ENCODE data around the gene HLCS. TPM values are rescaled to one million over a fixed set of nuclear protein-coding genes. Genes with fewer than 3 reads are reported as not detected.

Gene HLCS
- total and polyA plus RNA-seq, 10 of the 15 experiments (the other 5 are each of a cell fraction or from before 2014, with no cell fraction given), result 1.5 to 12.7 (median 9.6) TPM

GRCh38 chr21:36863260-36863659, 103.2 kb downstream of the HLCS start:
- intact Hi-C loops (cut with micrococcal nuclease; ENCODE audit: unreplicated experiment), result no loop called here
- no peak for DNase-seq (ENCODE audit: low read depth, low spot score)
- ChIA-PET POLR2A (no interaction called here), RAD21 (ENCODE audit: unreplicated experiment) (no interaction called here), SMC1A (ENCODE audit: uncharacterized antibody, unreplicated experiment) (no interaction called here), CTCF (interaction anchor here (3.5 kb wide), 1 partner anchor 9 kb away, joined by 12 read pairs; no protein-coding TSS in a partner anchor)
- no peak overlapping the region for H3K27ac ChIP-seq (ENCODE audit: control insufficient read depth, insufficient read depth)
- in situ Hi-C loops (cut with MboI), result no loop called here
- no peaks in the 10 kb centered on the region for H4K20me1 ChIP-seq (ENCODE audit: control insufficient read depth, insufficient read depth)
- no peaks in the 10 kb centered on the region for H3K79me2 ChIP-seq (ENCODE audit: control insufficient read depth, insufficient read depth, low read length)
- H2AFZ ChIP-seq (ENCODE audit: control insufficient read depth, low read depth, low read length), result no peak overlapping the region
- ATAC-seq, result no peak
- 83% methylated on average over 4 of the region's 4 CpGs for WGBS (ENCODE audit: insufficient coverage, insufficient replicate concordance, low lambda C conversion rate, missing lambda C conversion rate)
- BruUV-seq (replicated peaks), result no TSS peak
- no peak overlapping the region for H3K9ac ChIP-seq (ENCODE audit: control insufficient read depth, insufficient read depth, low read length)
- H3K27me3 ChIP-seq (replicated peaks in 1 of 2; ENCODE audit: control insufficient read depth in 2 of 2, insufficient read depth in 2 of 2, low read length in 1 of 2), result no peaks in the 10 kb centered on the region
- TF ChIP-seq NR2F1 (conservative IDR thresholded peaks at IDR 0.05) (no peak), SUZ12 (IDR thresholded peaks at IDR 0.05; ENCODE audit: unreplicated experiment) (no peak), KDM1A (IDR thresholded peaks at IDR 0.05; ENCODE audit: borderline replicate concordance) (no peak), CREM (IDR thresholded peaks at IDR 0.05; ENCODE audit: low read depth) (no peak), CBX5 (IDR thresholded peaks at IDR 0.05; ENCODE audit: low read depth) (no peak)
- no peak for FAIRE-seq
- no peaks in the 10 kb centered on the region for H3K36me3 ChIP-seq (ENCODE audit: control insufficient read depth in 2 of 2, insufficient read depth in 2 of 2, low read length in 1 of 2)
- H3K4me2 ChIP-seq (ENCODE audit: control insufficient read depth, insufficient read depth), result no peak overlapping the region
- H3K4me1 ChIP-seq (ENCODE audit: control insufficient read depth, insufficient read depth, low read length), result peaks cover 13% of the 10 kb centered on the region; the same call in 1 of the 2 replicates
- H3K4me3 ChIP-seq, result no peak overlapping the region
- no peaks in the 10 kb centered on the region for H3K9me3 ChIP-seq (replicated peaks; ENCODE audit: control insufficient read depth, insufficient read depth, low read length)

- BruUV-seq (replicated peaks), result no TSS peak
- Histone ChIP-seq H3K9me3 (replicated peaks; ENCODE audit: control insufficient read depth, insufficient read depth, low read length) (no peaks in the 10 kb centered on the region), H3K36me3 (ENCODE audit: control insufficient read depth in 2 of 2, insufficient read depth in 2 of 2, low read length in 1 of 2) (no peaks in the 10 kb centered on the region), H3K4me3 (no peak overlapping the region), H3K4me1 (ENCODE audit: control insufficient read depth, insufficient read depth, low read length) (peaks cover 13% of the 10 kb centered on the region; the same call in 1 of the 2 replicates), H3K79me2 (ENCODE audit: control insufficient read depth, insufficient read depth, low read length) (no peaks in the 10 kb centered on the region), H2AFZ (ENCODE audit: control insufficient read depth, low read depth, low read length) (no peak overlapping the region), H3K27ac (ENCODE audit: control insufficient read depth, insufficient read depth) (no peak overlapping the region), H3K4me2 (ENCODE audit: control insufficient read depth, insufficient read depth) (no peak overlapping the region), H3K9ac (ENCODE audit: control insufficient read depth, insufficient read depth, low read length) (no peak overlapping the region), H3K27me3 (replicated peaks in 1 of 2; ENCODE audit: control insufficient read depth in 2 of 2, insufficient read depth in 2 of 2, low read length in 1 of 2) (no peaks in the 10 kb centered on the region), H4K20me1 (ENCODE audit: control insufficient read depth, insufficient read depth) (no peaks in the 10 kb centered on the region)
- ChIA-PET CTCF (no interaction called here), SMC1A (ENCODE audit: uncharacterized antibody, unreplicated experiment) (no interaction called here), RAD21 (ENCODE audit: unreplicated experiment) (no interaction called here), POLR2A (no interaction called here)
- 83% methylated on average over 4 of the region's 4 CpGs for WGBS (ENCODE audit: insufficient coverage, insufficient replicate concordance, low lambda C conversion rate, missing lambda C conversion rate)
- DNase-seq (ENCODE audit: low read depth, low spot score) (no peak), ATAC-seq (no peak), FAIRE-seq (no peak)
- intact Hi-C loops (cut with micrococcal nuclease; ENCODE audit: unreplicated experiment) (no loop called here), in situ Hi-C loops (cut with MboI) (no loop called here)
- TF ChIP-seq BCL3 (IDR thresholded peaks at IDR 0.05; ENCODE audit: borderline replicate concordance, insufficient read depth, low read depth, low read length, poor library complexity, severe bottlenecking) (no peak), SRF (IDR thresholded peaks at IDR 0.05; ENCODE audit: low read depth in 2 of 2, low read length in 2 of 2) (no peak), E2F8 (IDR thresholded peaks at IDR 0.05; ENCODE audit: low read depth, partially characterized antibody) (no peak), MEF2B (IDR thresholded peaks at IDR 0.05; ENCODE audit: partially characterized antibody, poor library complexity, severe bottlenecking) (no peak), IRF5 (IDR thresholded peaks at IDR 0.05; ENCODE audit: borderline replicate concordance) (no peak)
These were observed 104.7 kb downstream of the HLCS start for GRCh38 chr21:36861595-36862323.

Measured in GM12878 (cell line).